ENCODE data around the gene SDK1. TPM values are rescaled to one million over a fixed set of nuclear protein-coding genes. Genes with fewer than 3 reads are reported as not detected.

The SDK1 gene
- total RNA-seq, 1 donor from 2014 or later = 7.5 TPM

DNA sequence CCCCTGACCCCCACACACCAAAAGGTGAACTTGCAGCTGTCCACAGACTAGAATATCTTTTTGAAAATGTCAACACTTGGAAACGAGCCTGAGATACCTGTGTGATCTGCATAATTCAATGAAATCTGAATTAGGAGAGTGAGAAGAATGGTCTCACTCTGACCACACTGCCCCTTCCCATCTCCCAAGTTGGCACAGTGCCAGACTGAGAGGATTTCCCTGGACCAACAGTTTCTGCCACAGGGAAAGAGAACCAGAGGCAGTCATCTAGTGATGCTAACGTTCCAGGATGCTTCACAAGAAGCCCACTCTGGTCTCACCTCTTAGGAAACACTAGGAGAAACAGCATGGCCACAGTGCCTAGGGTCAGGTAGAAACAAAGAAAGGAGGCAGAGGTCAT, 479.0 kb downstream of the SDK1 start:
- no peak for DNase-seq (ENCODE audit: low spot score)

DNA sequence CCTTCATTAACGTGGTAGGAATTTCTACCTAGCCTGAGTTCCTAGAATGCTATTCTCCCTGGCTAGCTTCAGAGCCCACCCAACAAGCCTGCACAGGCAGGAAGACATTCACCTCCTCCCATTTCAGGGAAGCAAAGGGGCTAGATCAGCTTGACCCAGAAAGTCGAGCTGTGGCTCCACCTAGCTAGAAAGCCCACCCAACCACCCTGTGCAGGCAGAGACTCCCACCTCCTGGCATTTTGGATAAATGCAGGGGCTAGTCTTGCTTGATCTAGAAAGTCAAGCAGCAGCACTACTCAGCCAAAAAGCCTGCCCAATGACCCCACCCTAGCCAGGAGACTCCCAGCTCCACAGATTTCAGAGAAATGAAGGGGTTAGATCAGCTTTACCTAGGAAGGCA, 479.5 kb downstream of the SDK1 start:
- no peak for DNase-seq (ENCODE audit: low spot score)

DNA sequence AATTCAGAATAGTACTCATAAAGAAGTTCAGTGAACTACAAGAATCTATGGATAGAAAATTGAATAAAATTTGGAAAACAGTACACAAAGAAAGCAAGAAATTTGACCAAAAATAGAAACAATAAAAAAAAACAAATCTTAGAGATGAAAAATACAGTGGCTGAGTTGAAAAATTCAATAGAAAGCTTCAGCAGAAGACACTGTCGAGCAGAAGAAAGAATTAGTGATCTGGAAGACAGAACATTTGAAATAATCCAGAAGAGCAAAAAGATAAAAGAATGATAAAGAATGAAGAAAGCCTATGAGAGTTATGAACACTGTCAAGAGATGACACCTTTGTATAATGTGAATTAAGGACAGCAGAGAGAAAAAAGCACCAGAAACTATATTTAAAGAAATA, 480.6 kb downstream of the SDK1 start:
- no peak for DNase-seq (ENCODE audit: low spot score)

DNA sequence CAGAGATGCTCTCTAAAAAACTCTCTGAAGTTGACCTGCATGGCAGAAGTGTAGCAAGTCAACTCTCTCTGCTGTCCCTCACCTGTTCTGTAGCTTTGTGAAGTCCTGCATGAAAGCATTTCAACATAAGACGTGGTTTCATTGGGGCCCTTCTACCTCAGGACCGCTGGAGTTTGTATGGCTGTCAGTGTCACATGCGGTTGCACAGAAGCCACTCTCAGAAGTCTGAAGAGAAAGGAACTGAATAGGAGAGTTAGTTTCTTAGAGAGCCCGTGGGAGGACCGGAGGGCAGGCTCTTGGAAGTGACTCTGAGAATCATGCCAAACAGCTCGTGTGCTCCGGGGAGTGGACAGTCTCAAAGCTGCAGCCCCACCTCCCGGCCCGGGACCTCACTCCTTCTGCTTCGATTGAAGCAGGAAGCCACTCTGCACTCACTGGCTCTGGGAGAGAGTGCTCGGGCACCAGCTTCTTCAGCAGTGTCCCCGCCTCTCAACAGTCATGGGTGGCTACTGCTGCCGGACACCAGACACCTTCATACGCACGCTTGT, 486.7 kb downstream of the SDK1 start:
- no peak for DNase-seq (ENCODE audit: low spot score)

DNA sequence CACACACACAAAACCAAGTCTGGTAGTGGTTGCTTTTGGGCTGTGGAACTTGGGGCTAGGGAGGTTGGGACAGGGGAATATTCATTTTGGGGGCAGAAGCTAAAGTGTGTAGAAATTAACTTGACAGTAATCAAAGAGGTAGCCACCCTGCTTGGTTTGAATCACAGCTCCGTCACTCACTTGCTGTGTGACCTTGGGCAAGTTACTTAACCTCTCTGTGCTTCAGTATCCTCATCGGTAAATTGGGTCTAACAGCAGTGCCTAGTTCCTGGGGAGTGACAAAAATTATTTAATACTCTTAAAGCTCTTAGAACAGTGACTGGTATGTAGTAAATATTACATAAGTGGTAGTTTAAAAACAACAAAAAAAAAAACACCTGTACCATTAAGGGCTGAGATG, 489.8 kb downstream of the SDK1 start:
- DNase-seq (ENCODE audit: low spot score) = no peak

DNA sequence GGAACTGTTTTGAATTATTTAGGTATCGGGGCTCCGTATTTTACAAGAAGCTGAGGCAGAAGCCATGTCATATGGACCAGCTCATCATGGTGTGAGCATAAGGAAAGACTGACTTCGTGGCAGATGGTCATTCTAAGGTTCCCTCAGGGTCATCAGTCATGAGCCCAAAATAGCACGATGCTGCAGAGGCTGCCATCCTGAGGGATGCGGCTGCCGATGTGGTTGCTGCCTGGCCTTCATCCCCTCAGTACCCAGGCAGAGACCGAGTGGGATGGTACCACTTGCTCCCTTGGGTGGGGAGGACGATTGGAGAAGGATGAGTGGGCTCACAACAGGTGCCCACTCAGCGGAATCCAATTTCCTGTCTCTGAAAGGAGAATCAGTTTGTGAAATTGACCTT, 490.3 kb downstream of the SDK1 start:
- no peak for DNase-seq (ENCODE audit: low spot score)

GRCh38 chr7:3795141-3795540, 494.1 kb downstream of the SDK1 start:
- DNase-seq (ENCODE audit: low spot score) = no peak

DNA sequence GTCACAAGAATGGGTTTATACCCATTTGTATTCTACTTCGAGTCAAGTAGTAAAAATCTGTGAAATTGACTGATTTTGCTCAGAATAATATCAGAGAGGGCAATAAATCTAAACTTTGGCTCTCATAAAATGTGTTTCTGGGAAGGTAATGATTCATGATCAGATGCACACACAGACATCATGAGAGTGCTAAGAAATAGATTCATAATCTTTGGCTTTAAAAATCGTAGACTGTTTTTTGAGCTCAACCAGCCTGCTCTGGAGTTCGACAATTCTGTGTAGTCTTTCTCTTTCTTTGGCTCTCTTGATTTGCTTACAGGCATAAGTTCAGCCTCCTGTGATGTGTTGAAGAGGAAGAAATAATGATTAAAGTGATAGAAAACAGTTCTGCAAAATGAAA, 494.7 kb downstream of the SDK1 start:
- no peak for DNase-seq (ENCODE audit: low spot score)

- no peak for DNase-seq (ENCODE audit: low spot score)
Measured at GRCh38 chr7:3805151-3805550, 504.1 kb downstream of the SDK1 start.

GRCh38 chr7:3806516-3806915, 505.5 kb downstream of the SDK1 start:
- no peak for DNase-seq (ENCODE audit: low spot score)

GRCh38 chr7:3807824-3808223, 506.8 kb downstream of the SDK1 start:
- no peak for DNase-seq (ENCODE audit: low spot score)

DNA sequence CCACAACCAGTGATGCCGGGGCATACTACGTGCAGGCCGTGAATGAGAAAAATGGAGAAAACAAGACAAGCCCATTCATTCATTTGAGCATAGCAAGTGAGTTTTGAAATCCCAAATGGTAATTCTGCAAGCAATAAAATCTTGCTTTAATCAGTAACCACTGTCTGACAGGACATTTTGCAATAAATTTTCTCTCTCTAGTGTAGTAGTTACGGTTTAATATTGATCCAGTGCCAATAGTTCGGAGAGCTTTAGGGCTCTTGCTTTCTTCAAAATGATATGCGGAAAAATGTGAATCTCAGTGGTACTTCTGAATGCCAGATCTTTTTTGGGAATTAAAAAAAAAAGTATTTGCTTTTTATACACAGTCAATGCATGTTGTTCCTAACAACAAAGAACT, 520.4 kb downstream of the SDK1 start:
- DNase-seq (ENCODE audit: low spot score) = no peak

GRCh38 chr7:3825491-3825890, 524.4 kb downstream of the SDK1 start:
- no peak for DNase-seq (ENCODE audit: low spot score)

GRCh38 chr7:3832199-3832598, 531.1 kb downstream of the SDK1 start:
- no peak for DNase-seq (ENCODE audit: low spot score)

GRCh38 chr7:3835109-3835508, 534.1 kb downstream of the SDK1 start:
- DNase-seq (ENCODE audit: low spot score) = no peak

- DNase-seq (ENCODE audit: low spot score) = no peak
Measured at GRCh38 chr7:3836855-3837254, 535.8 kb downstream of the SDK1 start.

DNA sequence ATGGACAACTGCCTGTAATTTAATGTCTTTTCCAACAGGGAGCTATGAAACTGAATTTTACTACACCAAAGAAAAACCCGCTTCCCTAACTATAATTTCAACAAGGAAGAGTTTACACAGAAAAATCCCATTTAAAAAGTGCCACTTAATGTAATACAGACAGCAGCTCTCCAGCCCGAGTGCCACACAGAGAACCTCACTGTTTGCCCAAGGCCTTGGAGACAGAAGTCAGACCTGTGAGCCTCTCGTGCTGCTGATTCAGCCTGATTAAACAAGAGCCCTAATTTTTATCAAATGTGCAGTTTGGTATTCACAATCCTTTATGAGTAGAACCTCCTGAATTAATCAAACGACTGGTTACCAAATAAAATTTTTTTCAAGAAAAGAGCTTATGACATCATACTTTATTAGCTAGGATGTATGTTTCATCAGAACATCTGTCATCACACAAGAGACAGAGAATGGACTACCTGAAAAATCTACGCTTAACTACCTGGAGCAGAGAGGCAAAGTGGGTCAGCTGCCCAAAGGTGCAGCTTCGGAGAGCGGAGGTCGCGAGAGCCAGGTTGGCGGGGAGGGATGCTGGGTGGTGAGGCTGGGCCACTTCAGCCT, 543.6 kb downstream of the SDK1 start:
- no peak for DNase-seq (ENCODE audit: low spot score)

DNA sequence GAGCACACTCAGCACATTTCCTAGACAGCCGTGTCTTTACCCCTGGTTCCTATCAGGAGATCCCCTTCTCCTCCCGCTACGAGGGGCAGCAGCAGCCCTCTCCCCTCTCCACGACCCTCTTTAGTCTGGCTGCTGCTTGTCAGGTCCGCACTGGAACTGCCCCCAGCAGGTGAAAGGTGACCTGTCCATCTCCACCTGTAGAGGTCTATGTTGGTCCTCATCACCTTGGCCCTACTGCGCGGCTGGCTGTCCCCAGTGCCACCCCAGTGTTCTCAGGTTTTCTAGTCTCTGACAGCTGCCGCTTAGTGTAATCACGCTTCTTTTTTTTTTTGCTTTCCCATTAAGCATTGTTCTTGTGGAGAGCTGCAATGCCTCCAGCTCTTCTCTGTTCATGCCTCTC, 545.7 kb downstream of the SDK1 start:
- DNase-seq (ENCODE audit: low spot score) = no peak

DNA sequence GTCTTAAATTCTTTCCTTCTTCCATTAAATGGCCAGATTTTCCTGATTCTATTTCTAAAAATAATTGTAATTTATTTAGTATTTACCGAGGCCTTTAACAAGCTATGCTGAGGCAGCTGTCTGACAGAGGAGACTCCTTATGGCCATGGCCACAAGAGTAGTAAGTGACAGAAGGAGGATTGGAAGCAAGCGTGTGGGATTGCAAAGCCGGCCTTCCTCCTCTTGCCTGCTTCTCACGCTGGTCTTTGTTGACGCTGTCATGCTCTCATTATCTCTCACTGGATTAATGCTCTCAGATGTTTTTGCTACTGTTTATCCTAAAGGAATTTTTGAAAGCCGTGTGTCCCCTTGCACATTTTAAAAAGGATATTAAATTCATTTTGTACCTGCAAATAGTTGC, 546.3 kb downstream of the SDK1 start:
- no peak for DNase-seq (ENCODE audit: low spot score)

GRCh38 chr7:3859431-3859830, 558.4 kb downstream of the SDK1 start:
- no peak for DNase-seq (ENCODE audit: low spot score)

GRCh38 chr7:3860932-3861331, 559.9 kb downstream of the SDK1 start:
- DNase-seq (ENCODE audit: low spot score) = no peak

DNA sequence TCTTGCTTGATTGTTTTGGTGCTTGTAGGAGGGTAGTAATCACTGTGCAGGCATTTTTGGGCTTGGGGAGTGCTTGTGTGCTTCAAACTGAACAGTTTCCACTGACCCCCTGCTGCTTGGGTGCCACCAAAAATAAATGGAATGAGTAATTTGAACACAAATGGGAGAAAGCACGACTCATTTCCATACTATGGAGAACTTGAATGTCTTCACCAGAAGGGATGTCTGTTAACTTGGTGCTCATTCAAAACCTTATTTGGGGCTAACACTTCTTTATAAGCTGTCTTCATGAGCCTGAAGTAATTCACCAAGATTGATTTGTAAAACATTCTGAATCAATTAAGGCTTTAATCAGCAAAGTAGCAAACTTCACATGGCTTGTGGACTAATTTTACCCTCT, 560.3 kb downstream of the SDK1 start:
- DNase-seq (ENCODE audit: low spot score) = no peak

- no peak for DNase-seq (ENCODE audit: low spot score)
Measured at GRCh38 chr7:3861941-3862340, 560.9 kb downstream of the SDK1 start.

- no peak for DNase-seq (ENCODE audit: low spot score)
Measured at GRCh38 chr7:3862774-3863173, 561.7 kb downstream of the SDK1 start.

Data from mesenteric fat pad (tissue), 1 donor.